HUES64 (cell line): Measurements from ENCODE around the gene NYAP1.

Source experiments
- H3K27ac ChIP-seq: 2 replicates; pipeline ENCODE4 v1.7.0; 2013; ENCODE audit warnings: low read depth, low read length, inconsistent platforms
- H3K27me3 ChIP-seq: 2 replicates; pipeline ENCODE4 v1.6.1; 2013; ENCODE audit warnings: mild to moderate bottlenecking, low read length; ENCODE audit not compliant: insufficient read depth
- H3K36me3 ChIP-seq: 2 replicates; pipeline ENCODE4 v1.6.1; 2013; ENCODE audit warnings: mild to moderate bottlenecking, low read length; ENCODE audit not compliant: insufficient read depth
- H3K4me1 ChIP-seq: 2 replicates; pipeline ENCODE4 v1.6.1; 2013; ENCODE audit warnings: mild to moderate bottlenecking, low read length, moderate library complexity; ENCODE audit not compliant: insufficient read depth
- H3K4me3 ChIP-seq: 2 replicates; pipeline ENCODE4 v1.5.1; 2013; ENCODE audit warnings: mild to moderate bottlenecking, low read length, moderate library complexity
- H3K9ac ChIP-seq: 2 replicates; pipeline ENCODE4 v1.6.1; 2013; ENCODE audit warnings: mild to moderate bottlenecking, low read depth, low read length
- H3K9me3 ChIP-seq: 2 replicates; pipeline ENCODE4 v1.6.1; 2013; ENCODE audit warnings: low read depth, low read length; ENCODE audit not compliant: insufficient read depth
- WGBS: fragments of 150-250, 120-280 bp; methylation state at CpG from one replicate; pipeline ENCODE4 v1.1.7; 2013; ENCODE audit warnings: missing lambda C conversion rate; 5-methylcytosine and 5-hydroxymethylcytosine counted together

Gene NYAP1

GRCh38 chr7:100475549-100475948 lies 8.2 kb upstream of the NYAP1 start:
- peaks cover 9% of the 10 kb centered on the region; the same call in 1 of the 2 replicates for H3K4me1 ChIP-seq
- H3K9ac ChIP-seq = no peak overlapping the region
- H3K4me3 ChIP-seq = no peak overlapping the region
- 30% methylated on average over 6 of the region's 9 CpGs for WGBS
- H3K9me3 ChIP-seq = no peaks in the 10 kb centered on the region
- no peaks in the 10 kb centered on the region for H3K27me3 ChIP-seq
- H3K27ac ChIP-seq = no peak overlapping the region
- H3K36me3 ChIP-seq = no peaks in the 10 kb centered on the region

- no peaks in the 10 kb centered on the region for H3K9me3 ChIP-seq
- H3K27ac ChIP-seq = no peak overlapping the region
- H3K36me3 ChIP-seq = no peaks in the 10 kb centered on the region
- H3K4me1 ChIP-seq = peaks cover 9% of the 10 kb centered on the region; the same call in 1 of the 2 replicates
- no peaks in the 10 kb centered on the region for H3K27me3 ChIP-seq
- WGBS = 55% methylated on average over 6 of the region's 6 CpGs
- H3K4me3 ChIP-seq = no peak overlapping the region
- no peak overlapping the region for H3K9ac ChIP-seq
These were observed 7.5 kb upstream of the NYAP1 start for GRCh38 chr7:100476101-100476780.

- no peaks in the 10 kb centered on the region for H3K27me3 ChIP-seq
- no peak overlapping the region for H3K27ac ChIP-seq
- no peaks in the 10 kb centered on the region for H3K36me3 ChIP-seq
- no peak overlapping the region for H3K9ac ChIP-seq
- WGBS = 72% methylated on average over 30 of the region's 30 CpGs
- H3K4me3 ChIP-seq = no peak overlapping the region; the same call in 1 of the 2 replicates
- peaks cover 9% of the 10 kb centered on the region; the same call in 1 of the 2 replicates for H3K4me1 ChIP-seq
- H3K9me3 ChIP-seq = no peaks in the 10 kb centered on the region
These were observed 6.5 kb upstream of the NYAP1 start for GRCh38 chr7:100476903-100477870.

GRCh38 chr7:100477871-100478267 lies 5.9 kb upstream of the NYAP1 start:
- H3K4me3 ChIP-seq = peak overlapping the region; percentile 99
- H3K36me3 ChIP-seq = no peaks in the 10 kb centered on the region
- no peaks in the 10 kb centered on the region for H3K9me3 ChIP-seq
- H3K27me3 ChIP-seq = no peaks in the 10 kb centered on the region
- H3K9ac ChIP-seq = no peak overlapping the region
- 39% methylated on average over 16 of the region's 16 CpGs for WGBS
- H3K27ac ChIP-seq = no peak overlapping the region
- H3K4me1 ChIP-seq = peaks cover 6% of the 10 kb centered on the region; the same call in 1 of the 2 replicates

- Histone ChIP-seq H3K27me3 (no peaks in the 10 kb centered on the region), H3K36me3 (no peaks in the 10 kb centered on the region), H3K27ac (peak within 1 kb of the TSS; percentile 72; the same call in 1 of the 2 replicates), H3K4me1 (peaks cover 2% of the 10 kb centered on the region; the same call in 1 of the 2 replicates), H3K4me3 (peak within 1 kb of the TSS; percentile 99), H3K9ac (peak within 1 kb of the TSS; percentile 57), H3K9me3 (no peaks in the 10 kb centered on the region)
- WGBS = under 1% methylated on average over 27 of the region's 27 CpGs
These were observed 4.6 kb upstream of the NYAP1 start, which contains the start of gene TSC22D4 for GRCh38 chr7:100478958-100479660. Gene TSC22D4, minus strand, starts transcription at chr7:100479214. Its CDS starts 1,176 bp downstream, at chr7:100478038.

- no peaks in the 10 kb centered on the region for H3K9me3 ChIP-seq
- no peaks in the 10 kb centered on the region for H3K36me3 ChIP-seq
- H3K27ac ChIP-seq = no peak overlapping the region
- no peaks in the 10 kb centered on the region for H3K27me3 ChIP-seq
- 86% methylated on average over 1 of the region's 1 CpG for WGBS
- H3K9ac ChIP-seq = no peak overlapping the region
- no peak overlapping the region for H3K4me3 ChIP-seq
- H3K4me1 ChIP-seq = peaks cover 12% of the 10 kb centered on the region; the same call in 1 of the 2 replicates
These were observed 2.3 kb upstream of the NYAP1 start for GRCh38 chr7:100481466-100481865.

GRCh38 chr7:100482728-100483089 lies 1.0 kb upstream of the NYAP1 start:
- H3K27ac ChIP-seq = no peak overlapping the region
- H3K4me1 ChIP-seq = peaks cover 12% of the 10 kb centered on the region; the same call in 1 of the 2 replicates
- peak overlapping the region; percentile 58 for H3K9ac ChIP-seq
- H3K27me3 ChIP-seq = no peaks in the 10 kb centered on the region
- peak overlapping the region; percentile 76 for H3K4me3 ChIP-seq
- H3K36me3 ChIP-seq = no peaks in the 10 kb centered on the region
- H3K9me3 ChIP-seq = no peaks in the 10 kb centered on the region
- 54% methylated on average over 14 of the region's 14 CpGs for WGBS

GRCh38 chr7:100483090-100483721 lies 521 bp upstream of the NYAP1 start:
- Histone ChIP-seq H3K4me3 (peak overlapping the region; percentile 76), H3K27me3 (no peaks in the 10 kb centered on the region), H3K4me1 (peaks cover 12% of the 10 kb centered on the region; the same call in 1 of the 2 replicates), H3K9ac (peak overlapping the region; percentile 61), H3K36me3 (0 out of 2 replicates have a peak, but pooled peaks cover 2% of the 10 kb centered on the region), H3K27ac (no peak overlapping the region), H3K9me3 (no peaks in the 10 kb centered on the region)
- WGBS = 1% methylated on average over 79 of the region's 79 CpGs

GRCh38 chr7:100484673-100485045 lies 932 bp downstream of the NYAP1 start:
- no peaks in the 10 kb centered on the region for H3K9me3 ChIP-seq
- 91% methylated on average over 6 of the region's 6 CpGs for WGBS
- H3K9ac ChIP-seq = no peak overlapping the region
- H3K27me3 ChIP-seq = no peaks in the 10 kb centered on the region
- H3K36me3 ChIP-seq = 0 out of 2 replicates have a peak, but pooled peaks cover 2% of the 10 kb centered on the region
- peaks cover 10% of the 10 kb centered on the region; the same call in 1 of the 2 replicates for H3K4me1 ChIP-seq
- peak overlapping the region; percentile 76 for H3K4me3 ChIP-seq
- no peak overlapping the region for H3K27ac ChIP-seq

- Histone ChIP-seq H3K27ac (no peak overlapping the region), H3K4me1 (peaks cover 15% of the 10 kb centered on the region; the same call in 1 of the 2 replicates), H3K9me3 (no peaks in the 10 kb centered on the region), H3K9ac (no peak overlapping the region), H3K27me3 (no peaks in the 10 kb centered on the region), H3K4me3 (no peak overlapping the region), H3K36me3 (0 out of 2 replicates have a peak, but pooled peaks cover 2% of the 10 kb centered on the region)
- WGBS = 68% methylated on average over 4 of the region's 4 CpGs
These were observed 1.7 kb downstream of the NYAP1 start for GRCh38 chr7:100485471-100485876.
